Stimulated activated CD4-positive, alpha-beta T cell treated with anti-CD3 and anti-CD28 coated beads, Interleukin-2, amount 100 ng/mL, for 48 hours (primary cell): ENCODE data around the gene RNASE9.
"Not testable (repeated sequence)": the region's sequence is repeated elsewhere in the genome, so short reads cannot be mapped to it uniquely, and the experiment has no call there.

ENCODE experiments used
- DNase-seq, 2 donors: peaks; one replicate each; pipeline ENCODE4 v3.0.0-alpha.2; 2020

Gene RNASE9

GRCh38 chr14:20515846-20516245 lies 45.0 kb downstream of the RNASE9 start:
- no peak for DNase-seq

GRCh38 chr14:20512177-20512905 lies 48.5 kb downstream of the RNASE9 start:
- no peak for DNase-seq

- no peak for DNase-seq
These were observed 52.5 kb downstream of the RNASE9 start for GRCh38 chr14:20508367-20508766.

- DNase-seq: not testable (repeated sequence)
These were observed 53.3 kb downstream of the RNASE9 start for GRCh38 chr14:20507537-20507936.

- not testable (repeated sequence) for DNase-seq
These were observed 54.1 kb downstream of the RNASE9 start for GRCh38 chr14:20506752-20507151.

- not testable (repeated sequence) for DNase-seq
These were observed 54.6 kb downstream of the RNASE9 start for GRCh38 chr14:20506276-20506675.
